Kidney epithelial cell (primary cell): ENCODE results near the gene DLG5. TPM values are rescaled to one million over a fixed set of nuclear protein-coding genes. Genes with fewer than 3 reads are reported as not detected.

Source experiments
- DNase-seq: peaks from one replicate; pipeline ENCODE4 v3.0.0-alpha.2; 2010; ENCODE audit warnings: low read depth
- H3K27me3 ChIP-seq: 2 replicates; pipeline ENCODE4 v1.6.0; 2011; ENCODE audit warnings: low read length; ENCODE audit not compliant: control insufficient read depth, insufficient read depth
- H3K36me3 ChIP-seq: 2 replicates; pipeline ENCODE4 v1.5.1; 2011; ENCODE audit warnings: low read length; ENCODE audit not compliant: control insufficient read depth, insufficient read depth
- H3K4me3 ChIP-seq: 2 replicates; pipeline ENCODE4 v1.5.1; 2011; ENCODE audit warnings: low read depth, mild to moderate bottlenecking, control low read depth, low read length
- total RNA-seq: library from RNA; depleted of rRNA; stranded (reverse); fragments of >200 nt; gene quantifications from 2 replicates; pipeline ENCODE4 v1.2.3, GENCODE V29; 2015
- TF ChIP-seq, protein P1 (sequence below): IDR thresholded peaks from 2 replicates; pipeline ENCODE4 v1.5.1; 2011; ENCODE audit warnings: mild to moderate bottlenecking, moderate library complexity, low read length, control low read depth, inconsistent platforms; ENCODE audit not compliant: insufficient read depth, poor library complexity, severe bottlenecking

Gene DLG5
- total RNA-seq, 1 donor from 2014 or later = 35.9 TPM

DNA sequence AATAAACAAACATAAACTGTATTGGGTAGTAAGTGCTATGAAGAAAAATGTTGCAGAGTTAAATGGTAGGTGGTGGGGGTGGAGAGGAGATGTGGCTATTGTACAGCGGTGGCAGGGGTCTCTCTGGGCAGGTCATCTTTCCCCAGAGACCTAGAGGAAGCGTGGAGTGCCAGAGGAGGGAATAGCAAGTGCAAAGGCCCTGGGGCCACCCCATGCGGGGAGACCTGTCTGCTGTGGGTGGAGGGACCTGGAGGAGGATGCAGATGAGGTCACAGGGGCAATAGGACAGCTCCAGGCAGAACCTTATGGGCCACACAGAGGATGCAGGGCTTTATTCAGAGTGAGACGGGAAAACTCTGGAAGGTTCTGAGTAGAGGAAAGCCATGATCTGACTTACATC lies 47.5 kb downstream of the DLG5 start:
- DNase-seq = no peak
- Histone ChIP-seq H3K27me3 (no peaks in the 10 kb centered on the region), H3K4me3 (no peak overlapping the region), H3K36me3 (no peaks in the 10 kb centered on the region)
- TF ChIP-seq, protein P1, sequence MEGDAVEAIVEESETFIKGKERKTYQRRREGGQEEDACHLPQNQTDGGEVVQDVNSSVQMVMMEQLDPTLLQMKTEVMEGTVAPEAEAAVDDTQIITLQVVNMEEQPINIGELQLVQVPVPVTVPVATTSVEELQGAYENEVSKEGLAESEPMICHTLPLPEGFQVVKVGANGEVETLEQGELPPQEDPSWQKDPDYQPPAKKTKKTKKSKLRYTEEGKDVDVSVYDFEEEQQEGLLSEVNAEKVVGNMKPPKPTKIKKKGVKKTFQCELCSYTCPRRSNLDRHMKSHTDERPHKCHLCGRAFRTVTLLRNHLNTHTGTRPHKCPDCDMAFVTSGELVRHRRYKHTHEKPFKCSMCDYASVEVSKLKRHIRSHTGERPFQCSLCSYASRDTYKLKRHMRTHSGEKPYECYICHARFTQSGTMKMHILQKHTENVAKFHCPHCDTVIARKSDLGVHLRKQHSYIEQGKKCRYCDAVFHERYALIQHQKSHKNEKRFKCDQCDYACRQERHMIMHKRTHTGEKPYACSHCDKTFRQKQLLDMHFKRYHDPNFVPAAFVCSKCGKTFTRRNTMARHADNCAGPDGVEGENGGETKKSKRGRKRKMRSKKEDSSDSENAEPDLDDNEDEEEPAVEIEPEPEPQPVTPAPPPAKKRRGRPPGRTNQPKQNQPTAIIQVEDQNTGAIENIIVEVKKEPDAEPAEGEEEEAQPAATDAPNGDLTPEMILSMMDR = no peak

DNA sequence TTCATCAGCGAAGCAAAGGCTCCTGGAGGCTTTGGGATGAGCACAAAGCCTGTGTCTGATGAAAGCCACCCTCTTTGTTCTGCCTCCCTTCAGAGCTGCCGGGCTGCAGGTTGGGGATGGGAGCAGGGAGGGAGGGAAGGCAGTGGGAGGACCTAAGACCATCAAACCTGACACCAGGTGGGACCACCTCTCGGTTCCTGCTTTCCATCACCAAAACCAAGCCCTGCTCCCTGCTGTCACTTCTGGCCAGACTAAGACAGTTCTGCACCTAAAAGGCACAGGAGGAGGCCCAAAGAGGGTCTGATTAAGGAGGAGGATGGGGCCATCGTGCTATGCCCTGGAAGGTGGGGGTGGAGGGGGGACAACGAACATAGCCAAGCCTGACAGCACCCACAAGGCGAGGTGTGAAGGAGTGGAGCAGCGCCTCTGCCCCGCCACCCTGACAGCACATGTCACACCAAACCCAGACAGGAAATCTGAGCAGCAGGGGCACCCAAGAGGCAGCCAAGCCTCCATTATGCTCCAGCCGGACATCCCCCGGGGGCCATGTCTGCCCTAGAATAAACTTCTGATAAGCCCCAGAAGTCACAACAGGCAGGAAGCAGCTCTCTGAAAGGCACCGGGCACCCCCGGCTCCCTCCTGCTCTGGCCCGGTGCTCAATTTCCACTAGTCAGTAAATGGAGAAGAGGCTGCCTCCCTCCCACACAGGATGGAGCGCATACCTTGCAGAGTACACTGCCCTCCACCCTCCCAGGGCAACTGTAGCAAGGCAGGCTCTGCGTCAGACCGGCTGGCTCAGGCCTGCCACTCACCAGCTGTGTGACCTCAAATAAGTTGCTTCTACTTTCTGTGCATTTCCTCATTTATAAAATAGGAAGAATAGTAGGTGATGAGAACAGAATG lies 48.9 kb downstream of the DLG5 start:
- no peak overlapping the region for H3K4me3 ChIP-seq
- TF ChIP-seq, protein P1 = no peak
- DNase-seq = peak; percentile 39

DNA sequence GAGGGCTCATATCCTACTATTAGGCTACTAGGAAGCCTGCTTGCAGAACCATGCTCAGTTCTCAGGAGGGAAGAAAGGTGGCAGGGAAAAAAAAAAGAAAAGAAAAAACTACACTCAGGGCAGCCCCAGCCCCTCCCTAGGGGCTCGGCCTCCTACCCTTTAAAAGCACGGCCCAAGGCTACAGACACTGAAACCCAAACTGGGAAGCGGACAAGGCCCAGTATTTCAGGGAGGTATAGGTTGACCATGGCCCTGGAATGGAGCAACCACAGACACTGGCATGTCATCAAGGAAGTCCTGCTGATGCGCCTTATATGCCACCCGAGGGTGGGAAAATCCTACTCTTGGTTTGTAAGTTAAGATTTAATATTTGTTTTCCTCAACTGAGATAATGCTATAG lies 50.8 kb downstream of the DLG5 start:
- Histone ChIP-seq H3K4me3 (no peak overlapping the region), H3K36me3 (no peaks in the 10 kb centered on the region), H3K27me3 (no peaks in the 10 kb centered on the region)
- DNase-seq = no peak
- TF ChIP-seq, protein P1 = no peak

More for the DNA sequence above, 48.9 kb downstream of the DLG5 start:
- Histone ChIP-seq H3K27me3 (no peaks in the 10 kb centered on the region), H3K36me3 (no peaks in the 10 kb centered on the region)

DNA sequence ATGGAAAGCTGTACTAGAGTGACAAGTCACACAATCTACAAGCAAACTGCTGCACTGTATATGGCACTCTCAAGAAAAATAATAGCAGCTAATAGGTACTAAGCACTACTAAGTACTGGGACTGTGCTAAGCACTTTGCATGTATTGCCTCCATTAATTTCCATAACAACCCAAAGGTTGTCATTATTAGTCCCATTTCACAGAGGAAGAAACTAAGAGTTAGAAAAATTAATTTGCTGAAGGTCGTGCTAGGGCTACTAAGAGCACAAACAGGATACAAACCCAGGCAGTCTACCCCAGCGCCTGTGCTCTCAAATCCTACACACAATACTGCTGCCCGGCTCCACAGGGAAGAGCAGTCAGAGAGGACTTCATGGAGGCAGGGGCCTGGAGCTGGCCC lies 51.7 kb downstream of the DLG5 start:
- TF ChIP-seq, protein P1 = no peak

DNA sequence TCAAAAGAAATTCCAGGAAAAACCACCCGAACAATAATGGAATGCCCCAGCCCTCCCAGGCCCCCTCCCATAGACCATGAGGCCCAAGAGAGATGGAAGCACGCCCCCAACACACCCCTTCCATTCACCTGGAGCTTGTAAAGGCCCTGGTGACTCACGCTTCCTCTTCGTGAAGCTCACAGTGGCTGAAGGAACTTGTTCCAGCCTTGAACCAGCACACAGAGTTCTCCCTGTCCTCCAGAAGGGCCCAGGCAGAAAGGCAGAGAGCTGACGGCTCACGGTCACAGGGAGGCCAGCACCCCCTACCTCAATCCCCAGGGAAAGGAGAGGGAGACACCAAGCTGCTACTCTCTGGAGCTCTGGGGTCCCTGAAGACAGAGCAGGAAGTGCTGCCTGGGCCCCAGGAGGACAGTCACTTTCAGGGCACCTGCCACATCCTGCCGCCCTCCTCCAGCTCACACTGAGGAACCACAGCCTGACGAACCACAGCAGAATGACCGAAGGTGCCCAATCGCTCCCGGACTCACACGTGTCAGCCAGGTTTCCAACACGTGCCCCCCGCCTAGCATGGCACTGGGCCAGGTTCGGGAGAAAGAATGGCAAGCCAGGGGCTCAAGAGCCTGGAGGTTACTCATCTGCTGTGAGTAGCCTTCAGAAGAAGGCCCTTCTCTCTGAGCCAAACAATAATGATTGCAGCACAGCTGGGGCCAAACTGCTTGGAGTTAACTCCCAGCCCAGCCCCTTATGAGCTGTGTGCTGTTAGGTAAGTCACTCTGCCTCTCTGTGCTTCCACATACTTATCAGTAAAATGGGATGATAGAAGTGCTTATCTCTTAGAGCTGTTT lies 52.8 kb downstream of the DLG5 start:
- peak; percentile 55 for DNase-seq
- Histone ChIP-seq H3K36me3 (no peaks in the 10 kb centered on the region), H3K27me3 (no peaks in the 10 kb centered on the region), H3K4me3 (no peak overlapping the region)
- TF ChIP-seq, protein P1 = no peak

More for the DNA sequence above, 51.7 kb downstream of the DLG5 start:
- no peaks in the 10 kb centered on the region for H3K36me3 ChIP-seq
- H3K27me3 ChIP-seq = no peaks in the 10 kb centered on the region
- DNase-seq = no peak
- no peak overlapping the region for H3K4me3 ChIP-seq
